ENCODE data around the gene RHOU. TPM values are rescaled to one million over a fixed set of nuclear protein-coding genes. Genes with fewer than 3 reads are reported as not detected.

The RHOU gene
- total RNA-seq, 2 donors from 2014 or later: 6.9 to 9.3 TPM

- Histone ChIP-seq H3K4me1 (peaks cover 8% of the 10 kb centered on the region), H3K27me3 (no peaks in the 10 kb centered on the region), H3K9me3 (no peaks in the 10 kb centered on the region), H3K4me3 (no peak overlapping the region), H3K36me3 (replicated peaks in 1 of 2; ENCODE audit: insufficient read depth in 1 of 2, low read depth in 2 of 2) (peaks cover 6 to 15% of the 10 kb centered on the region in 2 donors), H3K27ac (no peak overlapping the region)
- WGBS, 2 donors: 88 to 92% methylated on average over 2 of the region's 2 CpGs
- ATAC-seq (no peak), DNase-seq (no peak)
- TF ChIP-seq POLR2A (IDR thresholded peaks at IDR 0.05) (no peak), CTCF (IDR thresholded peaks at IDR 0.05) (no peak)
- intact Hi-C loops (cut with DNase I): no loop called here
Observed at GRCh38 chr1:228748029-228748428, 12.8 kb downstream of the RHOU start.

- TF ChIP-seq CTCF (IDR thresholded peaks at IDR 0.05) (no peak), POLR2A (IDR thresholded peaks at IDR 0.05) (no peak)
- 45 to 64% methylated on average over 3 of the region's 3 CpGs for WGBS, 2 donors
- no peak overlapping the region for H3K27ac ChIP-seq
- ATAC-seq (no peak), DNase-seq (no peak)
- no peaks in the 10 kb centered on the region for H3K27me3 ChIP-seq
- peaks cover 8% of the 10 kb centered on the region for H3K4me1 ChIP-seq
- H3K4me3 ChIP-seq: no peak overlapping the region
- H3K9me3 ChIP-seq: no peaks in the 10 kb centered on the region
- intact Hi-C loops (cut with DNase I): no loop called here
- H3K36me3 ChIP-seq (replicated peaks in 1 of 2; ENCODE audit: insufficient read depth in 1 of 2, low read depth in 2 of 2): peaks cover 6 to 11% of the 10 kb centered on the region in 2 donors
Observed at GRCh38 chr1:228748431-228748830, 13.2 kb downstream of the RHOU start.

- H3K36me3 ChIP-seq (replicated peaks in 1 of 2; ENCODE audit: insufficient read depth in 1 of 2, low read depth in 2 of 2): peaks cover 0 to 2% of the 10 kb centered on the region in 2 donors
- ATAC-seq: no peak
- H3K4me1 ChIP-seq: peaks cover 8% of the 10 kb centered on the region
- TF ChIP-seq POLR2A (IDR thresholded peaks at IDR 0.05) (no peak), CTCF (IDR thresholded peaks at IDR 0.05) (no peak)
- H3K27ac ChIP-seq: no peak overlapping the region
- no peak overlapping the region for H3K4me3 ChIP-seq
- intact Hi-C loops (cut with DNase I): no loop called here
- DNase-seq: no peak
- 90 to 93% methylated on average over 2 of the region's 2 CpGs for WGBS, 2 donors
- H3K9me3 ChIP-seq: no peaks in the 10 kb centered on the region
- H3K27me3 ChIP-seq: no peaks in the 10 kb centered on the region
Observed at GRCh38 chr1:228749765-228750164, 14.5 kb downstream of the RHOU start.

- Histone ChIP-seq H3K27ac (no peak overlapping the region), H3K36me3 (replicated peaks in 1 of 2; ENCODE audit: insufficient read depth in 1 of 2, low read depth in 2 of 2) (no peaks in the 10 kb centered on the region), H3K4me3 (no peak overlapping the region), H3K27me3 (no peaks in the 10 kb centered on the region), H3K4me1 (no peaks in the 10 kb centered on the region), H3K9me3 (no peaks in the 10 kb centered on the region)
- DNase-seq: no peak
- no peak for ATAC-seq
- TF ChIP-seq CTCF (IDR thresholded peaks at IDR 0.05) (no peak), POLR2A (IDR thresholded peaks at IDR 0.05) (no peak)
- intact Hi-C loops (cut with DNase I): no loop called here
- WGBS, 2 donors: 84 to 88% methylated on average over 10 of the region's 10 CpGs
Observed at GRCh38 chr1:228750915-228751314, 15.6 kb downstream of the RHOU start.

GRCh38 chr1:228751360-228752098, 16.2 kb downstream of the RHOU start:
- no peaks in the 10 kb centered on the region for H3K4me1 ChIP-seq
- H3K9me3 ChIP-seq: no peaks in the 10 kb centered on the region
- ATAC-seq (no peak), DNase-seq (no peak)
- no peaks in the 10 kb centered on the region for H3K27me3 ChIP-seq
- intact Hi-C loops (cut with DNase I): no loop called here
- H3K27ac ChIP-seq: no peak overlapping the region
- 93 to 96% methylated on average over 3 of the region's 3 CpGs for whole genome bisulfite sequencing, 2 donors
- no peak overlapping the region for H3K4me3 ChIP-seq
- no peak for TF ChIP-seq POLR2A (IDR thresholded peaks at IDR 0.05)
- TF ChIP-seq CTCF (IDR thresholded peaks at IDR 0.05): no peak
- no peaks in the 10 kb centered on the region for H3K36me3 ChIP-seq (replicated peaks in 1 of 2; ENCODE audit: insufficient read depth in 1 of 2, low read depth in 2 of 2)
